Stimulated activated naive CD4-positive, alpha-beta T cell treated with Interleukin-2 at 50 U/mL for 16 hours (primary cell): Measurements from ENCODE around the gene DMRT3.

Experiments
- DNase-seq: peaks from one replicate; lab custom pipeline; 2025; lab: John Stamatoyannopoulos, UW

DMRT3 gene

GRCh38 chr9:976258-976942, at the start of gene DMRT3:
Gene DMRT3 (plus strand): TSS chr9:976655. CDS start chr9:977002, 347 bp downstream.
- no peak for DNase-seq

GRCh38 chr9:926976-927375, 49.5 kb upstream of the DMRT3 start:
- DNase-seq = no peak

GRCh38 chr9:928363-929042, 48.0 kb upstream of the DMRT3 start:
- no peak for DNase-seq

DNA sequence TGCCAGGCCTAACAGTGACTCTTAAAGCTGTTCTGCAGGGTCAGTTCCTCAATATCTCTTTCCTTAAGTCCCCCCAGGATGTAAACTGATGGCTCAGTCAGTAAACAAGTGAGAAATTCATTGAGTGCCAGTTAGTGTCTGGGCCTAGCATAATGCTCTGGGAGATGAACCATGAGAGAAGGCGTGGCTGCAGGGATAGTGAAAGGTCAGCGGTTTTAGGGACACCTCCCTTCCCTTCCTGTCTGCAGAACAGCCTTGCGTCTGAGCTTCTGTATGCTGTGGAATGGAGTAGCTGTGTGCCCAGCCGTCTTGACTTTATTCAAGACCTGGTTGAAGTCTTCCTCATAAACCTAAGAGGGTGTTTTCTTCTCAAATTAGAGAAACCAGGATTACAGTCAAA, 46.7 kb upstream of the DMRT3 start:
- no peak for DNase-seq

DNA sequence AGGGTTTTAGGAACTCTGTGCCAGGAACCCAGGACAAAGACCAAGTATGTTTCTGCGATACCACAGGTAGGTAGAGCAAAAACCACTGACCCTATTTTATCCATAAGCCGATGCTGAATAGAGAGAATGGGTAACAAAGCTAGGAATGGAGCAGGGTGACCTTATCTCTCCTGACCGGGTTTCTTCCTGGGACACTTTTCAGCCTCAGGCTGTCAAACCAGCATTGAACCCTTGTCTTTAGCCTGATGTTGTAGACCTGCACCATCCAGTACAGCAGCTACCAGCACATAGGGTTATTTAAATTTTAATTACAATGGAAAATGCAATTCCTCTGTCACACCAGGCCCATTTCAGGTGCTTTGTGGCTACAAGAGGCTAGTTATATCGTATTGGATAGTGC, 43.1 kb upstream of the DMRT3 start:
- no peak for DNase-seq

GRCh38 chr9:935348-935965, 41.0 kb upstream of the DMRT3 start:
- no peak for DNase-seq

DNA sequence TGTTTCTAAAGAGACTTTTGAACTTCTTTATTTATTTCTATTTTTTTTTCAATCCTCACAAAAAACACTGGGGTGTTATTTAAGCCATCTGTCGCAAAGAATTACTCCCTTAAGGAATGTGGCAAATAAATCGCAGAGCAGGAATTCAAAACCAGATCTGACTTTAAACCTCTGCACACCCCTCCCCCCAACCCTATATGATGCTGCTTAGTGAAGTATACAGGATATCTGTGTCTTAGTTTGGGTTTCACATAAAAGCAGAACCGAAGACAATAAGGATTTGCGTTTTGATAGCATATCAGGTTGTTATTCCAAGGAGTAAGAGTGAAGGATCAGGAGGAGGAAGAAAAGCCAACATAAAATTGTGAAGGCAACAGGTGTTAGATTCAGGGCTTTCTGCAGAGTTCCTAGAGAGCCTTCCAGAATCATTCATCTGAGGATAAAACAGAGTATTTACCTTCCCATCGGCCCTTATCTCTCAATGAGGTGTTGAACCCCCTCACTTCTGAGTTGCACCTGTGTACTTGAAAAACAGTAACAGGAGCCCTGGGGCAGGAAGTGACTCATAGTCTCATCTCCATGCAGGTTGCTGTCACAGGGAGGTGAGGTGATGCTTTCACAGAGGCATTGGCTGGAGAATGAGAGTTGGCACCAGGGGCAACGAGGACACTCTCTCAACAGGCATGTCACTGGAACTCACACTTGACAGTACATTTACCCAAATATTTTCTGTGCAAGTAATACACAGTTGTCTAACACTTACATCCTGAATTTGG, 33.5 kb upstream of the DMRT3 start:
- no peak for DNase-seq

- DNase-seq = no peak
Measured at GRCh38 chr9:947985-948384, 28.5 kb upstream of the DMRT3 start.

GRCh38 chr9:948497-948896, 28.0 kb upstream of the DMRT3 start:
- DNase-seq = no peak

DNA sequence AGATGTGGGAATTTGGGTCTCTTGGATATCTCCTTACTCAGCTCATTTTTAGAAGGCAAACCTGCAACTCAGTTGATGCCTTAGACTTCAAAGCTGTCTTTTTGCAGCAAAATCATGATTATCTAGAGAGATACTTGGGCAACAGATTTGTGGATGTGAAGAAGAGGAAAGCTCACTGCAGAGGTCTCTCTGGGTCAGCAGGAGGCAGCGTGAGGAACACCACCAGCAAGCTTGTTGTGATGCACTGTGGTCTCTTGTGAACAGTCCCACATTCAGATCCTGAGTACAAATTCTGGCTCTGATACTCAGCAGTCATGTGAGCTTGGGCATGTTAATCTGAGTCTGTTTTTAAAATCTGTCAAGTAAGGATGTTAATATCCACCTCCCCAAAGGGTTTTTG, 26.3 kb upstream of the DMRT3 start:
- DNase-seq = no peak

- DNase-seq = no peak
Measured at GRCh38 chr9:952546-952945, 23.9 kb upstream of the DMRT3 start.

DNA sequence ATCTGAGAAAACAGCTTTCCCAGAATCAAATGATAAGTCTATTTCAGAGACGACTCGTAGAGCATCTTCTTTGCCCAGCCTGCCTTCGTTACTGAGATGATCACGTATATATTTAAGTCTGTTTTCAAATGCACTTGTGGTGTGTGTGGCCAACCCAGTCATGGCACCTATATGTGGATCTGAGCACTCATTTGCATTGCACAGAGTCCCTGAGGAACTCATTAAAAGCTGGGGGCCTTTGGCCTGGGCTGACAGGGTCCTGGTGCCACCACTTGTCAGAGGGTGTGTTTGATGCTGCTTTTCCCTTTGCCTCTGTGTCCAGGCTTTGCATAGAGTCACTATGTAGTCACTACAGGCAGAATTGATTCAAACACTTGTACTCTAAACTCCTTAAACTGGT, 17.4 kb upstream of the DMRT3 start:
- no peak for DNase-seq

DNA sequence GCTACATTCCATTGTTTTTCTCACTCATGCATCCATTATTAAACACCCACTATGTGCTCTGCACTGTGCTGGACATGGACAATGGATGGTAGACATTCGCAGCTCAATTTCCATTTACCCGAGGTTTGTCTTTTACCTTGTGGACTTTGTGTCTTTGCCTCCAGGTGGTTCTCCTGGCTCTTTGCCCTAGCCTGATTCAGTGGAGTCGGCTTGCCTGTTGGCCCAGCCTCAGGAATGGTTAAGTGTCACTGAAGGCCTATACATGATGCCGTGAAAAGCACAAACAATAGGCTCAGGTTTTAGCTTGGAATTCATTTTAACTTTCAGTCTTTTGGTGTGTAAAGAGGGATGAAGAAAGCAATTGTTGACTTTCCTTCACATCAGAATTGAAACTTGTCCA, 16.5 kb upstream of the DMRT3 start:
- DNase-seq = no peak

DNA sequence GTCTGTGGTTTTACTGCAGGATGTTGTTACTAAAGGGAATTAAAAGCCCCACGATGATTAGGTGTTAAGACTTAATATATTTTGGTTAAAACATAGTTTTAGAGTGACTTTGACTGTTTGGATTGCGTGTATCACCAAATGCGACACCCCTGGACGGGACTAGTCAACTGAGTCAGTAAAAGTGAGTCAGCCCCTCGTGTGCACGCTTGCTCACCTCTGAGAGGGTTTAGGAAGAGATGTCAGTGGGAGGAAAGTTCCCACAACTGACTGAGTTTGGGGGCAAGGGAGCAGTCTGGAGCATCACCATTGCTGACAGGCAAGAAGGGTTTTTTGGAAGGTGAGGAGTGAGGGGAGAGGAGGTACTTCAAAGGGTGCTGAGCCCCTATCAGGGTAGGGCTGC, 14.4 kb upstream of the DMRT3 start:
- no peak for DNase-seq

DNA sequence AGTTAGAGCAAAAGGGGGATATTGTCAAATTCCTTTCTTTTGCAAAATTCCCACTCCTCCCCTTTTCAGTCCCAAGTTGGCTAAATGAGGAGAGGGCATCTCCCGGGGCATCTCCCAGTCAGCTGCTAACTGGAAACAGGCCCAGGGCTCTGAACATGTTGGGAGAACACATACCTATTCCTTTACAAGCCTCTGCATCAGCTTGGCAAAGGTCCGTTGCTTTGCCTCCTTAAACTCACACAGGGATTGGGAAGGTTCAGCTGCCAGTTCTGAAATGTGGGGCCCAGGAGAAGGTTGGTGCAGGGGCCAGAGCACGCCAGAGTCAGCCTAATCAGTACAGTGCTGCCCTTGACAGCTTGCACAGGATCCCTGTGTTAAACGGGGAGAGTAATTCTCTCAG, 11.0 kb upstream of the DMRT3 start:
- no peak for DNase-seq

GRCh38 chr9:966870-967269, 9.6 kb upstream of the DMRT3 start:
- no peak for DNase-seq

DNA sequence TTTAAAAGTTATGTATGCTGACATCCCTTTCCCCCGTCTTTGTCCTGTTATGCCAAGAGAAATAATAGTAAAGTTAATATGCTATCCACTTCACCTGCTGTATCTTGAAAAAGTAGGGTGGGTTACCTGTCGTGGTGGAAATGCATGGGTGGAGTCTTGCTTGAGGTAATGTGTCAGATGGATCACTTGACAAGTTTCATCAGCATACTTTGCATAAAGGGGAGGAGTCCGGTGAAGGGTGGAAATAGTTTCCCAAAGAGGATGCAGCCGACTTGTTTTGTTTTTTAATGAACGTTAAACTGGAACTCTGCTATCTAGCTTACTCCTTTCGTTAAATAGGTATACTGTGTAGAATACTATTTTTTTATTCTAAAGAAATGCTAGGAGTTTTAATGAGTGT, 9.0 kb upstream of the DMRT3 start:
- no peak for DNase-seq

DNA sequence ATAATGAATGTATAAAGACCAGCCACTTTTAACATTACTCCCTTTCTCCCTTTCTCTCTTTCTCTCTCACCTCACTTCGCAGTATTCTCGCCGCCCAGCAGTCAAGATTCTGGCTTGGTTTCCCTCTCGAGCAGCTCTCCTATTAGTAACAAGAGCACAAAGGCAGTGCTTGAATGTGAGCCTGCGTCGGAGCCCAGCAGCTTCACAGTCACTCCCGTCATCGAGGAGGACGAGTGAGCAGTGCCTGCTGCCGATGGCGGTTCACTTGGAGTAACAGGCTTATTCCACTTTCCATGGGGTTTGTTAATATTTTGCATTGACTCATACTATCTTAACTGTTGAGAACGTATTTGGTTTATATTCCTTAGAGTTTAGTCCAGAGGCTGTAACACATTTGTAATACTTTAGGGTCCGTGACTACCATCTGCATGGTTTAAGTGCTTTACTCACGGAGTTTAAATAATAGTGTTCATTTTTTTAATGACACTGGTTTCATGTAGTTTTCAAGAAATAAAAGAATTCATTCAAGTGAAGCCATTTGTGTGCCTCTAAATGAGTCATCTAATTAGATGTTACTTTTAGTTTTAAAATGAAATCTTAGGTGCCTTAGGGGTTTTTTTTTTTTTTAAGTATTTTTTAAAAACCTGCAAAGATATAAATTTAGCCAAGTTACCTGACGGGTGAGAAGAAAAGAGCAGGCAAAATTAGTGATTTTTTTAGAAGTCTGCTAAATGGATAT, 8.4 kb upstream of the DMRT3 start:
- no peak for DNase-seq

DNA sequence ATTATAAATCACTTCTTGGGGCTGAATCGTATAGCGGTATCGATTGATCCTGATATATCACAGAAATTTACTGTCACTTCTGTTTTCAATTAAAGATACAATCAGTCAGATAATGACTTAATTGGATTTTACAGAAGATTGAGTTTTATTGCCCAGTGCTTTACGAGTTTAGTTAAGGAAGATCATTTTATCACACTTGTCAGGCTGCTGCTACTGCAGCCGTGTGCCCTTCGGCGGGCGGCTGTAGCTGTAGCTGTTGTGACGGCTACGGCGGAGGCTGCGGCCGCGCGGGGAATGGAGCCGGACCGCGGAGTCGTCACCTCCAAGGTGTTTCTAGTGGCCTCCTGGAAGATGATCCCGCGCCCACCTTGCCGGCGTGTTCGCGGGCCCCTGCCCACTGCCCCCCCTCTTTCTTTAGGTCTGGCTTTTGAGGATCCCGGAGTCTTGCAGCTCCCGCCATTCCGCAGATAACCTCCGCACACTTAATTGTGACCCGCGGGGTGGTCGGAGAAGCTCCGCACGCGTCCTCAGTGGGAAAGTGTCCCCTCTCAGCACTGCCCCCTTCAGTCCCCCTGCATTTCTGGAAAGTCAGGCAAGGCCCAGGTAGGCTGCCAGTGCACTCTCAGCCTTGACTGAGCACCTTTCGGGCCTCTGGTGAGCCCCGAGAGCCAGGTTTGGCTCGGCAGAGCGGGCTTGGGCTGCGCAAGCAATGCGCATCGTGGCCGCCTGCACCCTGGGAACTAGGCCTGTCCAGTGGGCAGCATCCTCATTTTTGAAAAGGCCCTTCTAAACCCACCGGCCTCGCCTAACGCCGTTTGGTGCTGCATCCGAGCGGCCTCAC, 6.9 kb upstream of the DMRT3 start:
- DNase-seq = no peak

GRCh38 chr9:970151-970996, 6.1 kb upstream of the DMRT3 start:
- DNase-seq = no peak
